ENCODE results near the gene PARP4. TPM values are rescaled to one million over a fixed set of nuclear protein-coding genes. Genes with fewer than 3 reads are reported as not detected.
"Not testable (repeated sequence)": the region's sequence is repeated elsewhere in the genome, so short reads cannot be mapped to it uniquely, and the experiment has no call there.

Gene PARP4
- total RNA-seq, 3 donors from 2014 or later (not counting 1 experiment from before 2014, with no cell fraction given) = 83.5 to 90.1 (median 84.0) TPM

DNA sequence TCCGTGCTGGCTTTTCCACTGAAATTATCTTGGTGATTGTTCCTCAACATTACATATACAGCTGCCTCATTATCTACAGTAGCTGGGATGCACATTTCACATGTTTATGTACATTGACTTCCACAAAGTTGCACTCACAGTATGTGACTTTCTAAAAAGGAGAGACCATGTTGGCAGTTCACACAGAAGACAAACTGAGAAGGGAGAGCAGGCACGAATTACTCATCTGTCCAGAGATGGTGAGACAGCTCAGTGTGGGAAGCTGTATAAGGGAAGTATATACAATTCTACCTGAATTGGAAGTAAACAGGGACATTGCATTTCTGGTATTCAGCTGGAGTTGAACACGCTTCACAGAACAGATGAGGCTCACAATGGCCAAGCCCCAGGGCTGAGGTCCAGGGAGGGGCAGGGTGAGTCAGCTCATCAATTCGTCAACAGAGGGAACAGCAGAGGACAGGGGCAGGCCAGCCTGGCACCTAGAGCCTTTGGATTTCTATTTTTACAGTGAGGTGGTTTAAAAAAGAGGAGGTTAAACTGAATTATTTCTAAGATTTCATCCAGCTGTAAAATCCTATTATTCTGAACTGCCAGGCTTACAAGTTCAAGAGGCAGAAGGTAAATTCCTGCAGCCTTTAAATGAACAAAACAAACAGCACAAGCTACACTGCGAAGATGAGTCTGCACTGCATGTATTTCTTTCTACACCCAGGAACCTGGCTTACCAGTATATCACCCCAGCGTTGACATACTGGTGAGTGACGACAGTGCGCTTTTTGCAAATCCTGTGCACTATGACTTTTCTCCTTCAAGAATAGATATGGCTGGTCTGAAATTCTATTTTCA, 9.8 kb downstream of the PARP4 start:
- WGBS (ENCODE audit: insufficient coverage) = 94% methylated on average over 8 of the region's 8 CpGs
- Histone ChIP-seq H3K4me3 (ENCODE audit: low read length) (no peak overlapping the region), H3K27me3 (ENCODE audit: control insufficient read depth, insufficient read depth, low read length) (no peaks in the 10 kb centered on the region), H3K27ac (ENCODE audit: low read length) (no peak overlapping the region), H3K36me3 (ENCODE audit: control insufficient read depth, insufficient read depth, low read length) (peaks cover 44% of the 10 kb centered on the region), H3K9me3 (ENCODE audit: control insufficient read depth, insufficient read depth, low read length) (no peaks in the 10 kb centered on the region), H3K4me1 (ENCODE audit: control insufficient read depth, insufficient read depth, low read length) (peaks cover 15% of the 10 kb centered on the region)
- peaks cover under 1% of the 10 kb centered on the region for H3K36me3 Mint-ChIP-seq
- H3K4me1 Mint-ChIP-seq = peaks cover 18 to 29% of the 10 kb centered on the region in 2 donors
- H3K27ac Mint-ChIP-seq = peak overlapping the region; percentile 38 to 76
- no peaks in the 10 kb centered on the region for H3K27me3 Mint-ChIP-seq (ENCODE audit: low read depth in 2 of 2)
- no peak overlapping the region for H3K4me3 Mint-ChIP-seq
- TF ChIP-seq, protein P1, sequence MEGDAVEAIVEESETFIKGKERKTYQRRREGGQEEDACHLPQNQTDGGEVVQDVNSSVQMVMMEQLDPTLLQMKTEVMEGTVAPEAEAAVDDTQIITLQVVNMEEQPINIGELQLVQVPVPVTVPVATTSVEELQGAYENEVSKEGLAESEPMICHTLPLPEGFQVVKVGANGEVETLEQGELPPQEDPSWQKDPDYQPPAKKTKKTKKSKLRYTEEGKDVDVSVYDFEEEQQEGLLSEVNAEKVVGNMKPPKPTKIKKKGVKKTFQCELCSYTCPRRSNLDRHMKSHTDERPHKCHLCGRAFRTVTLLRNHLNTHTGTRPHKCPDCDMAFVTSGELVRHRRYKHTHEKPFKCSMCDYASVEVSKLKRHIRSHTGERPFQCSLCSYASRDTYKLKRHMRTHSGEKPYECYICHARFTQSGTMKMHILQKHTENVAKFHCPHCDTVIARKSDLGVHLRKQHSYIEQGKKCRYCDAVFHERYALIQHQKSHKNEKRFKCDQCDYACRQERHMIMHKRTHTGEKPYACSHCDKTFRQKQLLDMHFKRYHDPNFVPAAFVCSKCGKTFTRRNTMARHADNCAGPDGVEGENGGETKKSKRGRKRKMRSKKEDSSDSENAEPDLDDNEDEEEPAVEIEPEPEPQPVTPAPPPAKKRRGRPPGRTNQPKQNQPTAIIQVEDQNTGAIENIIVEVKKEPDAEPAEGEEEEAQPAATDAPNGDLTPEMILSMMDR (IDR thresholded peaks at IDR 0.05) = no peak
- intact Hi-C loops (cut with micrococcal nuclease) = no loop called here
- ATAC-seq (no peak), DNase-seq (no peak)
- H3K9me3 Mint-ChIP-seq = no peaks in the 10 kb centered on the region

DNA sequence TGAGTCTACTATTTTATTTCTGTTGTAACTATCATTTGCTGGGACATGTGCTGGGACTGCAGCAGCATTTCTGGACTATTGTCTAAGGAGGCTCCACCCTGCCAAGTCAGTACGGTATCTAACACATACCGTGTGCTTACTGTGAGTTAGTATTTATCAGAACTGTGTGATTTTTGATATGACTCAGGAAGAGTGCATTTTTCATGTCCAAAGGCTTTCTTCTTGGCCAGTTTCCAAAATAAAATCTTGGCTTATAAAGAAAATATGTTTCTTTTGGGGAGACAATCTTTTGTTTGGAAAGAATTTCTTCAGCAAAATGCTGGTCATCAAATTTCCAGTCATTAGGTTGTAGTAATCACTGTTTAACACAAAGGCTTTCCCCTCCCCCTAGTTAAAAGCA, 11.6 kb downstream of the PARP4 start:
- no peak overlapping the region for H3K4me3 Mint-ChIP-seq
- DNase-seq = no peak
- peaks cover 14 to 22% of the 10 kb centered on the region in 2 donors for H3K4me1 Mint-ChIP-seq
- H3K27ac Mint-ChIP-seq = no peak overlapping the region
- Histone ChIP-seq H3K36me3 (ENCODE audit: control insufficient read depth, insufficient read depth, low read length) (peaks cover 50% of the 10 kb centered on the region), H3K27ac (ENCODE audit: low read length) (no peak overlapping the region), H3K4me3 (ENCODE audit: low read length) (no peak overlapping the region), H3K9me3 (ENCODE audit: control insufficient read depth, insufficient read depth, low read length) (no peaks in the 10 kb centered on the region), H3K27me3 (ENCODE audit: control insufficient read depth, insufficient read depth, low read length) (no peaks in the 10 kb centered on the region), H3K4me1 (ENCODE audit: control insufficient read depth, insufficient read depth, low read length) (peaks cover 11% of the 10 kb centered on the region)
- whole genome bisulfite sequencing (ENCODE audit: insufficient coverage) = 74% methylated on average over 2 of the region's 2 CpGs
- H3K27me3 Mint-ChIP-seq (ENCODE audit: low read depth in 2 of 2) = no peaks in the 10 kb centered on the region
- H3K9me3 Mint-ChIP-seq = no peaks in the 10 kb centered on the region
- ATAC-seq = no peak
- TF ChIP-seq, protein P1 (IDR thresholded peaks at IDR 0.05) = no peak
- intact Hi-C loops (cut with micrococcal nuclease) = no loop called here
- peaks cover 8% of the 10 kb centered on the region for H3K36me3 Mint-ChIP-seq

DNA sequence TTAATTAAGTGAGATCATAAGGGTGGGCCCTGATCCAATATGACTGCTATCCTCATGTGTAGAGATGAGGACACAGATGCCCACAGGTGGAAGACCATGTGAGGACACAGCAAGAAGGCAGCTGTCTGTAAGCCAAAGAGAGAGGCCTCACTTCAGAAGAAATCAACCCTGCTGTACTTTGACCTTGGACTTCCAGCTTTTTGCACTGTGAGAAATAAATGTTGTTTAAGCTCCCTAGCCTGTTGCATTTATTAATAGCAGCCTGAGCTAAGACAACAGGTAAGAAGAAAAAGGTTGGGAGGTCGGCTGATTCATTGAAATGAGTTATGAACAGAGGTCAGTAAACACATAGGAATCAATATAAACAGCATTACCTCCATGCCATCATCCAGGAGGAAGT, 14.8 kb downstream of the PARP4 start:
- Histone ChIP-seq H3K9me3 (ENCODE audit: control insufficient read depth, insufficient read depth, low read length) (no peaks in the 10 kb centered on the region), H3K4me3 (ENCODE audit: low read length) (no peak overlapping the region), H3K36me3 (ENCODE audit: control insufficient read depth, insufficient read depth, low read length) (peaks cover 66% of the 10 kb centered on the region), H3K27me3 (ENCODE audit: control insufficient read depth, insufficient read depth, low read length) (no peaks in the 10 kb centered on the region), H3K27ac (ENCODE audit: low read length) (no peak overlapping the region), H3K4me1 (ENCODE audit: control insufficient read depth, insufficient read depth, low read length) (no peaks in the 10 kb centered on the region)
- WGBS (ENCODE audit: insufficient coverage) = 100% methylated on average over 1 of the region's 1 CpG
- no peak overlapping the region for H3K27ac Mint-ChIP-seq
- intact Hi-C loops (cut with micrococcal nuclease) = no loop called here
- TF ChIP-seq, protein P1 (IDR thresholded peaks at IDR 0.05) = no peak
- H3K36me3 Mint-ChIP-seq = peaks cover 24% of the 10 kb centered on the region
- ATAC-seq = no peak
- no peak overlapping the region for H3K4me3 Mint-ChIP-seq
- no peak for DNase-seq
- no peaks in the 10 kb centered on the region for H3K9me3 Mint-ChIP-seq
- H3K4me1 Mint-ChIP-seq = peaks cover 6 to 7% of the 10 kb centered on the region in 2 donors
- H3K27me3 Mint-ChIP-seq (ENCODE audit: low read depth in 2 of 2) = no peaks in the 10 kb centered on the region

DNA sequence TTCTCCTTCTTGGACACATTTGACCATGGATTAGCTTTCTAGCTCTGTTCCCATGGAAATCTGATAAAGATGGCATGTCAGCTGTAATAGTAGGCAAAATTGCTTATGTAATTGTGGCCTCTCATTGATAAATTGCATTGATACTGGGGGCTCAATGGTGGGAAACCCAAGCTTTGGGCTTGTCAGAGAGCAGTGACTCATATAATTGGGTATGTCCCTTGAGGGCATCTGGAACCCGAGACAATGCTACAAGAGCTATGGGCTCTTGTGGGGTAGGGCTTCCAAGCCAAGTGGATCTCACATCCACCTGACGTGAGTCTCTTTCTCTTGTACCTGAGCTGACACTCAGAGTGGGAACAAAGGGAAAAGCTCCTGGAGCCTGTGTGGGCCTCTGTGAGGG, 16.3 kb downstream of the PARP4 start:
- H3K9me3 ChIP-seq (ENCODE audit: control insufficient read depth, insufficient read depth, low read length); intact Hi-C loops (cut with micrococcal nuclease): not testable (repeated sequence)
- peaks cover 24% of the 10 kb centered on the region for H3K36me3 Mint-ChIP-seq

More for the DNA sequence above, 16.3 kb downstream of the PARP4 start:
- H3K9me3 Mint-ChIP-seq; H3K27ac ChIP-seq (ENCODE audit: low read length); H3K27ac Mint-ChIP-seq; H3K4me3 ChIP-seq (ENCODE audit: low read length); H3K4me1 ChIP-seq (ENCODE audit: control insufficient read depth, insufficient read depth, low read length); H3K27me3 ChIP-seq (ENCODE audit: control insufficient read depth, insufficient read depth, low read length); H3K4me3 Mint-ChIP-seq; DNase-seq; H3K27me3 Mint-ChIP-seq (ENCODE audit: low read depth in 2 of 2); H3K4me1 Mint-ChIP-seq; ATAC-seq: not testable (repeated sequence)
- peaks cover 78% of the 10 kb centered on the region for H3K36me3 ChIP-seq (ENCODE audit: control insufficient read depth, insufficient read depth, low read length)
- 100% methylated on average over 1 of the region's 2 CpGs for WGBS (ENCODE audit: insufficient coverage)
